Fibroblast of mammary gland (primary cell): Measurements from ENCODE around the gene CDCA7L.
"Not testable (repeated sequence)": the region's sequence is repeated elsewhere in the genome, so short reads cannot be mapped to it uniquely, and the experiment has no call there.

Experiments used
- DNase-seq: peaks from one replicate; pipeline ENCODE4 v3.0.0-alpha.2; 2010; ENCODE audit warnings: low read depth
- H3K4me3 ChIP-seq: 2 replicates; pipeline ENCODE4 v1.5.1; 2011; ENCODE audit warnings: low read depth, mild to moderate bottlenecking, low read length, moderate library complexity; ENCODE audit not compliant: control insufficient read depth
- CTCF ChIP-seq: conservative IDR thresholded peaks from 2 replicates; pipeline ENCODE4 v1.5.1; 2011; ENCODE audit warnings: low read depth, low read length, inconsistent platforms; ENCODE audit not compliant: control insufficient read depth, insufficient read depth

Gene CDCA7L

GRCh38 chr7:21884496-21884895 lies 61.2 kb downstream of the CDCA7L start:
- no peak for TF ChIP-seq CTCF
- H3K4me3 ChIP-seq = no peak overlapping the region
- no peak for DNase-seq

- not testable (repeated sequence) for DNase-seq
These were observed 62.2 kb downstream of the CDCA7L start for GRCh38 chr7:21883501-21883900.

GRCh38 chr7:21883069-21883468 lies 62.6 kb downstream of the CDCA7L start:
- no peak overlapping the region for H3K4me3 ChIP-seq
- no peak for TF ChIP-seq CTCF
- DNase-seq = no peak

More at GRCh38 chr7:21883501-21883900, 62.2 kb downstream of the CDCA7L start:
- not testable (repeated sequence) for H3K4me3 ChIP-seq

GRCh38 chr7:21869785-21870402 lies 75.8 kb downstream of the CDCA7L start:
- H3K4me3 ChIP-seq = no peak overlapping the region
- TF ChIP-seq CTCF = no peak
- no peak for DNase-seq

GRCh38 chr7:21868576-21868850 lies 77.2 kb downstream of the CDCA7L start:
- no peak for DNase-seq
- H3K4me3 ChIP-seq = no peak overlapping the region
- no peak for TF ChIP-seq CTCF

- no peak overlapping the region for H3K4me3 ChIP-seq
- no peak for DNase-seq
- no peak for TF ChIP-seq CTCF
These were observed 77.7 kb downstream of the CDCA7L start for GRCh38 chr7:21867816-21868575.

- no peak overlapping the region for H3K4me3 ChIP-seq
- no peak for TF ChIP-seq CTCF
- no peak for DNase-seq
These were observed 78.5 kb downstream of the CDCA7L start for GRCh38 chr7:21867226-21867625.
